ENCODE results near the gene AKT1.

DNA sequence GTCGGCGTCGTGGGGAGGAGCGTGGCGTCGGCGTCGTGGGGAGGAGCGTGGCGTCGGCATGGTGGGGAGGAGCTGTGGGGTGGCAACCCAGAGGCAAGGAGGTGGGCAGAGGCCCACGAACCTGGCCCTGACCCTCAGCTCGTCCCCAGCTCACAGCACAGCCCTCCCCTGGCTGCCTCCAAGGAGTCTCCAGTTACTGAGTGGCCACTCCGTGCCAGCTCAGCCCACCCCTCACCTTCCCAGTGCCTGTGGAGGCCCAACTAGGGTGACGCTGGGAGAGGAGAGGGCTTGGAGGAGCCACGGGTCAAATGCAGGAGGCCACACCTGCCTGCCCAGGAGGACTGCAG lies 65.7 kb downstream of the AKT1 start:
- TF ChIP-seq, protein P1, sequence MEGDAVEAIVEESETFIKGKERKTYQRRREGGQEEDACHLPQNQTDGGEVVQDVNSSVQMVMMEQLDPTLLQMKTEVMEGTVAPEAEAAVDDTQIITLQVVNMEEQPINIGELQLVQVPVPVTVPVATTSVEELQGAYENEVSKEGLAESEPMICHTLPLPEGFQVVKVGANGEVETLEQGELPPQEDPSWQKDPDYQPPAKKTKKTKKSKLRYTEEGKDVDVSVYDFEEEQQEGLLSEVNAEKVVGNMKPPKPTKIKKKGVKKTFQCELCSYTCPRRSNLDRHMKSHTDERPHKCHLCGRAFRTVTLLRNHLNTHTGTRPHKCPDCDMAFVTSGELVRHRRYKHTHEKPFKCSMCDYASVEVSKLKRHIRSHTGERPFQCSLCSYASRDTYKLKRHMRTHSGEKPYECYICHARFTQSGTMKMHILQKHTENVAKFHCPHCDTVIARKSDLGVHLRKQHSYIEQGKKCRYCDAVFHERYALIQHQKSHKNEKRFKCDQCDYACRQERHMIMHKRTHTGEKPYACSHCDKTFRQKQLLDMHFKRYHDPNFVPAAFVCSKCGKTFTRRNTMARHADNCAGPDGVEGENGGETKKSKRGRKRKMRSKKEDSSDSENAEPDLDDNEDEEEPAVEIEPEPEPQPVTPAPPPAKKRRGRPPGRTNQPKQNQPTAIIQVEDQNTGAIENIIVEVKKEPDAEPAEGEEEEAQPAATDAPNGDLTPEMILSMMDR (IDR thresholded peaks at IDR 0.05): no peak
- no peak for TF ChIP-seq POLR2A (IDR thresholded peaks at IDR 0.05)
